GM21717 (cell line): ENCODE results near the gene ASB6.
"Not testable (repeated sequence)": the region's sequence is repeated elsewhere in the genome, so short reads cannot be mapped to it uniquely, and the experiment has no call there.

Experiments used
- ATAC-seq: cut with Tn5 transposase; IDR thresholded peaks from one replicate; pipeline ENCODE4 v1.9.1; 2021; ENCODE audit warnings: mild to moderate bottlenecking, moderate library complexity; ENCODE audit not compliant: unreplicated experiment

ASB6 gene

GRCh38 chr9:129644902-129645301, 3.0 kb upstream of the ASB6 start:
- no peak for ATAC-seq

GRCh38 chr9:129644365-129644764, 2.4 kb upstream of the ASB6 start:
- no peak for ATAC-seq

GRCh38 chr9:129643706-129644105, 1.8 kb upstream of the ASB6 start:
- ATAC-seq = no peak

GRCh38 chr9:129640871-129641749, 841 bp downstream of the ASB6 start:
- ATAC-seq = no peak

GRCh38 chr9:129640086-129640870, 1.7 kb downstream of the ASB6 start:
- no peak for ATAC-seq

GRCh38 chr9:129639756-129640085, 2.2 kb downstream of the ASB6 start:
- ATAC-seq = no peak

- ATAC-seq = no peak
Measured at GRCh38 chr9:129639034-129639630, 2.8 kb downstream of the ASB6 start.

- ATAC-seq = no peak
Measured at GRCh38 chr9:129637673-129638439, 4.1 kb downstream of the ASB6 start.

GRCh38 chr9:129637102-129637501, 4.8 kb downstream of the ASB6 start:
- no peak for ATAC-seq

- not testable (repeated sequence) for ATAC-seq
Measured at GRCh38 chr9:129636343-129636742, 5.6 kb downstream of the ASB6 start.

- no peak for ATAC-seq
Measured at GRCh38 chr9:129635099-129636065, 6.6 kb downstream of the ASB6 start.

GRCh38 chr9:129633848-129634247, 8.1 kb downstream of the ASB6 start:
- ATAC-seq = no peak

- no peak for ATAC-seq
Measured at GRCh38 chr9:129633207-129633606, 8.7 kb downstream of the ASB6 start.

GRCh38 chr9:129632460-129632859, 9.5 kb downstream of the ASB6 start:
- ATAC-seq = no peak

- ATAC-seq = no peak
Measured at GRCh38 chr9:129631674-129632129, 10.2 kb downstream of the ASB6 start.

- ATAC-seq = no peak
Measured at GRCh38 chr9:129630967-129631673, 10.8 kb downstream of the ASB6 start.

- no peak for ATAC-seq
Measured at GRCh38 chr9:129629251-129629820, 12.6 kb downstream of the ASB6 start.

GRCh38 chr9:129628709-129629108, 13.2 kb downstream of the ASB6 start:
- ATAC-seq = no peak
